Right lobe of liver (tissue), 6 donors: ENCODE results near the gene NCDN. TPM values are rescaled to one million over a fixed set of nuclear protein-coding genes. Genes with fewer than 3 reads are reported as not detected.

Experiments
- ATAC-seq, 4 donors: fragments of 200-7000 bp; cut with Tn5 transposase; one replicate each; pipeline ENCODE4 v1.9.1; 2020; ENCODE audit warnings: mild to moderate bottlenecking in 4 of 4, moderate library complexity in 4 of 4
- DNase-seq, 3 donors: peaks; one replicate each; pipeline ENCODE4 v3.0.0-alpha.2; 2020
- H3K27ac ChIP-seq, 3 donors: fragments of 200-600 bp; one replicate each; pipeline ENCODE4 v1.8.0; 2022
- H3K27me3 ChIP-seq, 2 donors: fragments of 200-600 bp; one replicate each; pipeline ENCODE4 v1.8.0; 2022
- H3K36me3 ChIP-seq, 4 donors: fragments of 200-600 bp; sonication (generic) in 1 of 4; one replicate each; pipeline versions ENCODE4 v1.5.1 to v1.8.0; 2017 to 2022; ENCODE audit warnings: control low read depth in 1 of 4
- H3K4me1 ChIP-seq, 4 donors: fragments of 200-600 bp; sonication (generic) in 1 of 4; one replicate each; pipeline versions ENCODE4 v1.5.1 to v1.8.0; 2017 to 2022; ENCODE audit warnings: control low read depth in 1 of 4
- H3K4me3 ChIP-seq, 3 donors: fragments of 200-600 bp; one replicate each; pipeline ENCODE4 v1.8.0; 2022
- H3K9me3 ChIP-seq, 4 donors: fragments of 200-600 bp; sonication (generic) in 1 of 4; one replicate each; pipeline versions ENCODE4 v1.5.1 to v1.8.0; 2017 to 2022; ENCODE audit warnings: control low read depth in 1 of 4
- POLR2A ChIP-seq: fragments of 450-650 bp; IDR thresholded peaks from one replicate; pipeline ENCODE4 v1.6.1; 2017; ENCODE audit warnings: antibody characterized with exemption, mild to moderate bottlenecking
- WGBS: methylation state at CpG from one replicate; pipeline ENCODE4 v1.1.6; 2018; ENCODE audit warnings: low coverage, low lambda C conversion rate; ENCODE audit not compliant: insufficient coverage; ENCODE audit errors: missing lambda C conversion rate; 5-methylcytosine and 5-hydroxymethylcytosine counted together
- intact Hi-C, 2 donors: fragments of 100-400 bp; cut with DNase I; formaldehyde crosslinking; loops; one replicate each; pipeline versions ENCODE4 v1.11.2 to v1.14.1; 2022
- total RNA-seq, 6 experiments: library from RNA; depleted of rRNA in 2 of 6; stranded (reverse); fragments of >200 nt in 2 of 6; fragmentation: NEBNext Ultra II Directional in 3 of 6; extraction: Animal tissue kit (Norgen Biotek cat#: 25700) in 3 of 6; gene quantifications; one replicate each; pipeline versions ENCODE4 v1.1.0 to v1.2.4, GENCODE V29; 2016 to 2023
- TF ChIP-seq, protein P1 (sequence below), 4 donors: fragments of 200-600 bp in 3 of 4; fragments of 450-650 bp in 1 of 4; IDR thresholded peaks; one replicate each; pipeline versions ENCODE4 v1.5.1 to v1.8.0; 2016 to 2022; ENCODE audit warnings: antibody characterized with exemption in 4 of 4, mild to moderate bottlenecking in 2 of 4
- donor health status: DM: no; HTN: yes; CAD: no.
- donor health status: DM: no; HTN: no; CAD: no.
- donor health status: DM: no; HTN: no; CAD: no.
- donor health status: DM: no; HTN: yes; CAD: no.
- donor health status: DM: no; HTN: yes; CAD: no.

Gene NCDN
- total RNA-seq, 6 experiments from 2014 or later, result 5.9 to 11.7 (median 7.3) TPM

DNA sequence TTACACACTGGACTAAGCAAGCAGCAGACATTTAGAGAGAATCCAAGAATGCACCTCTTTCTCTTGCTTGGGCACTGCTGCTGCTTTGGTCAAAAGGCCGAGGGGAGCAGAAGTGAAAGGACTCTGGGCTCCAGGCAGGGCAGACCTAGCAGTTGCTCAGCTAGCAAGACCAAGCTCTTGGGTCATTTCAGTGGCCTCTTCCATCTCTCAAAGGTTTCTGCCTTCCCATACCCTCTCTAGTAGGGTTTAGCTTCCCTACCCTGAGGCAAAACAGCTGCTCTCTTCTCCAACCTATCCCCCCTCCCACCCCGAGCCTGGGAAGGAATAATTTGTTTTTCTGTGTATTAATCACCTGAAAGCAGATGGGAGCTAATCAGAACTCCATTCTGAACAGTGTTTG, 41.3 kb downstream of the NCDN start:
- no peak for ATAC-seq
- WGBS, result no CpG with 5 or more reads among the region's 2 CpGs
- Histone ChIP-seq H3K9me3 (no peaks in the 10 kb centered on the region), H3K4me1 (no peaks in the 10 kb centered on the region), H3K36me3 (peaks cover 0 to 38% (median 17%) of the 10 kb centered on the region in 4 donors), H3K27me3 (no peaks in the 10 kb centered on the region), H3K27ac (no peak overlapping the region), H3K4me3 (no peak overlapping the region)
- DNase-seq, result no peak
- no peak for TF ChIP-seq POLR2A
- TF ChIP-seq, protein P1, sequence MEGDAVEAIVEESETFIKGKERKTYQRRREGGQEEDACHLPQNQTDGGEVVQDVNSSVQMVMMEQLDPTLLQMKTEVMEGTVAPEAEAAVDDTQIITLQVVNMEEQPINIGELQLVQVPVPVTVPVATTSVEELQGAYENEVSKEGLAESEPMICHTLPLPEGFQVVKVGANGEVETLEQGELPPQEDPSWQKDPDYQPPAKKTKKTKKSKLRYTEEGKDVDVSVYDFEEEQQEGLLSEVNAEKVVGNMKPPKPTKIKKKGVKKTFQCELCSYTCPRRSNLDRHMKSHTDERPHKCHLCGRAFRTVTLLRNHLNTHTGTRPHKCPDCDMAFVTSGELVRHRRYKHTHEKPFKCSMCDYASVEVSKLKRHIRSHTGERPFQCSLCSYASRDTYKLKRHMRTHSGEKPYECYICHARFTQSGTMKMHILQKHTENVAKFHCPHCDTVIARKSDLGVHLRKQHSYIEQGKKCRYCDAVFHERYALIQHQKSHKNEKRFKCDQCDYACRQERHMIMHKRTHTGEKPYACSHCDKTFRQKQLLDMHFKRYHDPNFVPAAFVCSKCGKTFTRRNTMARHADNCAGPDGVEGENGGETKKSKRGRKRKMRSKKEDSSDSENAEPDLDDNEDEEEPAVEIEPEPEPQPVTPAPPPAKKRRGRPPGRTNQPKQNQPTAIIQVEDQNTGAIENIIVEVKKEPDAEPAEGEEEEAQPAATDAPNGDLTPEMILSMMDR (IDR thresholded peaks at IDR 0.05), result no peak
- intact Hi-C loops, result no loop called here

DNA sequence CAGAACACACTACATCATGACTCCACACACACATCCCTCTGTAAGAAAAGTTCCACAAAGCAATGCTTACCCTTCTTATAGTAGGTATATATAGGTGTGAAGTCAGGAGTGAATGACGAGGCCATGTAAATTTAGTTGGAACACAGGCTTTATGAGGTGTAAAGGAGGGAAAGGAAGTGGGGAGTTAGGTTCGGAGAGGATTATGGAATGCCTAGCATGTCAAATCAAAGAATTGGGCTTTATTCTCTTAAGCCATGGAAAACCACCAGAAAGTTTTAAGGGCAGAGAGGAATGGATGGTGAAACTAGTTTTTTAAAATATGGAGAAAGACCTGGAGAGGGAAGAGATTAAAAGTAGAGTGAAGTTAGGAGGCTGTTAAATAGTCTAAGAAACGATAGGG, 41.8 kb downstream of the NCDN start:
- WGBS, result 95% methylated on average over 3 of the region's 3 CpGs
- Histone ChIP-seq H3K9me3 (no peaks in the 10 kb centered on the region), H3K4me3 (no peak overlapping the region), H3K4me1 (no peaks in the 10 kb centered on the region), H3K36me3 (peaks cover 0 to 43% (median 17%) of the 10 kb centered on the region in 4 donors), H3K27me3 (no peaks in the 10 kb centered on the region), H3K27ac (no peak overlapping the region)
- TF ChIP-seq, protein P1 (IDR thresholded peaks at IDR 0.05), result no peak
- no peak for TF ChIP-seq POLR2A
- ATAC-seq (no peak), DNase-seq (no peak)
- intact Hi-C loops, result no loop called here

DNA sequence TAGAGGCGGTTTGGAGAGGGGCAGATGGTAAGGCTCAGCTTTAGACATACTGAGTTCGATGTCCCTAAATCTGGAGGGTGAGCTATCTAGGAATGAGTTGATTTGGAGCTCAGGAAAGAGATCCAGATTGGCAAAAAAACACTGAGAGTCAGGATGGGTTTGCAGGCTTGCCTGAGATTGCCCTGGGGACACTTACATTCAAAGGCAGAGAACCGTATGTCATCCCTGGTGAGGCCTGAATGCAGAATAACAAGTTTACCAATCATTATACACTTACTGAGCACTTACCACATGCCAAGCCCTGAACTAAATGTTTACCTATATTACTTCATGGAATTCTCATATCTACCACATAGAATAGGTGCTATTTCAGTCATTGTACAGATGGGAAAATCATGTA, 43.0 kb downstream of the NCDN start:
- DNase-seq, result no peak
- Histone ChIP-seq H3K36me3 (peaks cover 4 to 54% (median 17%) of the 10 kb centered on the region in 4 donors), H3K27me3 (no peaks in the 10 kb centered on the region), H3K4me1 (no peaks in the 10 kb centered on the region), H3K9me3 (no peaks in the 10 kb centered on the region), H3K4me3 (no peak overlapping the region), H3K27ac (no peak overlapping the region)
- intact Hi-C loops, result no loop called here
- no peak for TF ChIP-seq POLR2A
- TF ChIP-seq, protein P1 (IDR thresholded peaks at IDR 0.05), result no peak
- WGBS, result 93% methylated on average over 3 of the region's 3 CpGs
- ATAC-seq, result no peak

DNA sequence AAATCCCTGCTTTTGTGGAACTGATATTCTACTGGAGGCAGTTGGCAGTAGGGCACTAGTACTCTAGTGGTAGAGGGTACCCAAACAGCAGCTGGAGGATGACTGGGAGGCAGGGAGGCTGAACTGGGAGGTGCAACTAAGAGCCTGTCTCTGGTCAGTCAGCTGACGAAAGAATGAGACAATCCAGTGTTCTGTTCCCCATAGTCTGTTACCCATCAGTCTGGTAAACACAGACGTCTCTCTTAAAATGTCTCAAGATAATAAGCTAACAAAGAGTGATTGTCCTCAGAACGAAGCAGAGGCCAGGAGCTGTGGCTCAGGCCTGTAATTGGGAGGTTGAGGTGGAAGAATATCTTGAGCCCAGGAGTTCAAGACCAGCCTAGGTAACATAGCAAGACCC, 45.9 kb downstream of the NCDN start:
- WGBS, result 91% methylated on average over 3 of the region's 3 CpGs

More for the DNA sequence above, 45.9 kb downstream of the NCDN start:
- Histone ChIP-seq H3K4me3 (no peak overlapping the region), H3K27ac (no peak overlapping the region), H3K9me3 (no peaks in the 10 kb centered on the region), H3K4me1 (no peaks in the 10 kb centered on the region), H3K36me3 (peaks cover 14 to 77% (median 26%) of the 10 kb centered on the region in 4 donors), H3K27me3 (no peaks in the 10 kb centered on the region)
- intact Hi-C loops, result no loop called here
- TF ChIP-seq, protein P1 (IDR thresholded peaks at IDR 0.05), result no peak
- TF ChIP-seq POLR2A, result no peak
- ATAC-seq (no peak), DNase-seq (no peak)
